Measurements from ENCODE around the gene C16orf90. TPM values are rescaled to one million over a fixed set of nuclear protein-coding genes. Genes with fewer than 3 reads are reported as not detected.
A peak's percentile ranks its signal among the peaks of the same experiment; 100 is the strongest.
"Not testable (repeated sequence)": the region's sequence is repeated elsewhere in the genome, so short reads cannot be mapped to it uniquely, and the experiment has no call there.

Gene C16orf90
- polyA plus RNA-seq, 1 experiment, result not detected

DNA sequence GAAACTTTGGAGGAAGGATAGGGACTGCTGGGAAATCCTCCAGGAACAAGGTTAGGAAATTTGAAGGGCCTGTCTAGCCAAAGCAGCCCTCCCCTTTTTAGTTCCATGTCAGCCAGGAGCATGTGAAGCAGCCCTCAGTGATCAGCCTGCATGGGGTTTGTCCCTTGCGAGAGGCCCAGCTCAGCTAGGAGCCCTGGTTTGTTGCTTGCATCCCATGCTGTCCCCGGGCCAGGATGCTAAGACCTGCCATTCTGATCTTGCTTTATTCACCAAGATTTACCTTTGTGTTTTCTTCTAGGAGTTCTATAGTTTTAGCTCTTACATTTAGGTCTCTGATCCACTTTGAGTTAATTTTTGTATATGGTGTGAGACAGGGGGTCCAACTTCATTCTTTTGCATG is 33.1 kb upstream of the C16orf90 start:
- Histone ChIP-seq H3K27ac (ENCODE audit: low read depth, low read length) (no peak overlapping the region), H3K4me3 (ENCODE audit: low read depth, low read length) (no peak overlapping the region), H3K27me3 (ENCODE audit: control insufficient read depth, insufficient read depth, low read length) (no peaks in the 10 kb centered on the region), H3K9me3 (ENCODE audit: control insufficient read depth, insufficient read depth, low read length) (no peaks in the 10 kb centered on the region)
- TF ChIP-seq, protein P1, sequence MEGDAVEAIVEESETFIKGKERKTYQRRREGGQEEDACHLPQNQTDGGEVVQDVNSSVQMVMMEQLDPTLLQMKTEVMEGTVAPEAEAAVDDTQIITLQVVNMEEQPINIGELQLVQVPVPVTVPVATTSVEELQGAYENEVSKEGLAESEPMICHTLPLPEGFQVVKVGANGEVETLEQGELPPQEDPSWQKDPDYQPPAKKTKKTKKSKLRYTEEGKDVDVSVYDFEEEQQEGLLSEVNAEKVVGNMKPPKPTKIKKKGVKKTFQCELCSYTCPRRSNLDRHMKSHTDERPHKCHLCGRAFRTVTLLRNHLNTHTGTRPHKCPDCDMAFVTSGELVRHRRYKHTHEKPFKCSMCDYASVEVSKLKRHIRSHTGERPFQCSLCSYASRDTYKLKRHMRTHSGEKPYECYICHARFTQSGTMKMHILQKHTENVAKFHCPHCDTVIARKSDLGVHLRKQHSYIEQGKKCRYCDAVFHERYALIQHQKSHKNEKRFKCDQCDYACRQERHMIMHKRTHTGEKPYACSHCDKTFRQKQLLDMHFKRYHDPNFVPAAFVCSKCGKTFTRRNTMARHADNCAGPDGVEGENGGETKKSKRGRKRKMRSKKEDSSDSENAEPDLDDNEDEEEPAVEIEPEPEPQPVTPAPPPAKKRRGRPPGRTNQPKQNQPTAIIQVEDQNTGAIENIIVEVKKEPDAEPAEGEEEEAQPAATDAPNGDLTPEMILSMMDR (IDR thresholded peaks at IDR 0.05; ENCODE audit: low read depth, low read length), result no peak
- ChIA-PET POLR2A (no interaction called here), CTCF (no interaction called here)
- no peak for DNase-seq (ENCODE audit: low read depth, low spot score)

DNA sequence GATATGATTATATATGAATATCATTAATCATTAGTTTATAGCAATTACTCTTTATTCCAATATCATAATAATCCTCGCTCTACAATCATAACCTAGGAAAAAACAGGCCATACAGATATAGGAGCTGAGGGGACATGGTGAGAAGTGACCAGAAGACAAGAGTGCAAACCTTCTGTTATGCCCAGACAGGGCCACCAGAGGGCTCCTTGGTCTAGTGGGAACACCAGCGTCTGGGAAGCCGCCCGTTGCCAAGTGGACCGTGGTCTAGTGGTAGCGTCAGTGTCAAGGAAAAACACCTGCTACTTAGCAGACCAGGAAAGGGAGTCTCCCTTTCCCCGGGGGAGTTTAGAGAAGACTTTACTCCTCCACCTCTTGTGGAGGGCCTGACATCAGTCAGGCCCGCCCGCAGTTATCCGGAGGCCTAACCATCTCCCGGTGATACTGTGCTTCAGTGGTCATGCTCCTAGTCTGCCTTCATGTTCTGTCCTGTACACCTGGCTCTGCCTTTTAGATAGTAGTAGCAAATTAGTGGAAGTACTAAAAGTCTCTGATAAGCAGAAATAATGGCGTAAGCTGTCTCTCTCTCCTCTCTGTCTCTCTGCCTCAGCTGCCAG is 32.0 kb upstream of the C16orf90 start:
- H3K4me3 ChIP-seq (ENCODE audit: low read depth, low read length); H3K27ac ChIP-seq (ENCODE audit: low read depth, low read length); H3K9me3 ChIP-seq (ENCODE audit: control insufficient read depth, insufficient read depth, low read length); H3K27me3 ChIP-seq (ENCODE audit: control insufficient read depth, insufficient read depth, low read length); POLR2A ChIA-PET; DNase-seq (ENCODE audit: low read depth, low spot score): not testable (repeated sequence)
- CTCF ChIA-PET, result interaction anchor here (1.0 kb wide), 1 partner anchor 26 kb away, joined by 3 read pairs; the partner anchor contains the start of gene CLUAP1
- TF ChIP-seq, protein P1 (IDR thresholded peaks at IDR 0.05; ENCODE audit: low read depth, low read length), result peak; percentile 64

DNA sequence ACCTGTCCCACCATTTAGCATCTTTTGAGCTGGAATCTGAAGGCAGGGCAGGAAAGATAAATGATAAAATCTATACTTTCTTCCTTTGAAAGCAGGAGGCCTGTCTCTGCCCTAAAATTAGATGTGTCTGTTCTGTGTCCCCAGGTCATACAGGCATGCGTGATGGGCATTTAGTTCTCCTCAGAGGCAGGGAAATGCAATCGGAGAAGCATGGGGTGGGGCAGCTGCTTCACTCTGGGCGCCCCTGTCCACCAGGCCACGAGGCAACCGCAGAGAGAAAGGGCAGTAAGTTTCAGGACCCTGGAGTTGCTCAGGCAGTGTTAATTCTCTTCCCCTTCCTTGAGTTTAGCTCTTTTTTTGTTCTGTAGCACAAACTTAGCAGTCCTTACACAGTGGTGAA is 30.7 kb upstream of the C16orf90 start:
- DNase-seq (ENCODE audit: low read depth, low spot score), result no peak
- TF ChIP-seq, protein P1 (IDR thresholded peaks at IDR 0.05; ENCODE audit: low read depth, low read length), result no peak
- Histone ChIP-seq H3K27me3 (ENCODE audit: control insufficient read depth, insufficient read depth, low read length) (no peaks in the 10 kb centered on the region), H3K4me3 (ENCODE audit: low read depth, low read length) (no peak overlapping the region), H3K9me3 (ENCODE audit: control insufficient read depth, insufficient read depth, low read length) (no peaks in the 10 kb centered on the region), H3K27ac (ENCODE audit: low read depth, low read length) (no peak overlapping the region)
- CTCF ChIA-PET, result interaction anchor here (0.5 kb wide), 1 partner anchor 442 kb away, joined by 3 read pairs; no protein-coding TSS in a partner anchor
- POLR2A ChIA-PET, result interaction anchor here (0.7 kb wide), 1 partner anchor 67 kb away, joined by 4 read pairs; no protein-coding TSS in a partner anchor

DNA sequence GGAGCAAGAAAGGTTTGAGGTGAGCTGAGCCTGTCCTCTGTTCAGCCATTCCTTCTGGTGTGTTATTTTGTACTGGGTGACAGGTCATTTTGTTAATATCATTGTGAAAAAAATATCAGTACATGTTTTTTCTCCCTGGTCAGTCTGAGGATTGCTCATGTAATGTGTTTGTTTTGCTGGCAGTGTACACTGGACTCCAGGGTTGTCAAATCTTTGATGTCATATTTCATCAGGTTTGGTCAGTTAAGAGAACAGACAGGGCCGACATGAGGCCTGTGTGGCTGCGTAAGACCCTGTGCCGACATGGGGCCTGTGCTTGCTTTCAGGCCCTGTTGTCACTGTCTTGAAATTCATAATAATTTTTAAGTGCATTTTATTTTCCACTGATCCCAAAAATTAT is 28.0 kb upstream of the C16orf90 start:
- H3K9me3 ChIP-seq (ENCODE audit: control insufficient read depth, insufficient read depth, low read length), result no peaks in the 10 kb centered on the region
- H3K27ac ChIP-seq (ENCODE audit: low read depth, low read length), result no peak overlapping the region
- CTCF ChIA-PET, result no interaction called here
- H3K27me3 ChIP-seq (ENCODE audit: control insufficient read depth, insufficient read depth, low read length), result no peaks in the 10 kb centered on the region
- TF ChIP-seq, protein P1 (IDR thresholded peaks at IDR 0.05; ENCODE audit: low read depth, low read length), result no peak
- DNase-seq (ENCODE audit: low read depth, low spot score), result no peak
- no peak overlapping the region for H3K4me3 ChIP-seq (ENCODE audit: low read depth, low read length)
- POLR2A ChIA-PET, result no interaction called here

DNA sequence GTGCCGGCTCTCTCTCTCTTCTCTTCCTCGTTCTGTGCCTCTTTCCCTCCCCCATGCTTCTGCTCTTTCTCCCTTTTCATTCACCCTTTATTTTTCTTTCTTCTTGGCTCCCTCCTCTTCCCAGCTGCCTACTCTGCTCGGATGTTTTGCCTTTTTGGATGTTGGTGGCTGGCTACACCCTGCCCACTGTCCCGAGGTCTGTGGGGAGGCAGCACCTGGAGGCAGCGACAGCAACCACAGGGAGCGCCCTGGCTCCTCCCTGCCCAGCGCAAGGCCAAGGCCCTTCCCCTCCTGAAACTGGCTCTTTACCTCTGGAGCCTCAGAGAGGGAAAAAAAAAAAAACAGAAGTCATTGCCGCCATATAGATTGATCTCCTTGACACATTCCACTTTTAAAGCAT is 25.6 kb upstream of the C16orf90 start:
- no peak for DNase-seq (ENCODE audit: low read depth, low spot score)
- Histone ChIP-seq H3K27me3 (ENCODE audit: control insufficient read depth, insufficient read depth, low read length) (no peaks in the 10 kb centered on the region), H3K4me3 (ENCODE audit: low read depth, low read length) (no peak overlapping the region), H3K9me3 (ENCODE audit: control insufficient read depth, insufficient read depth, low read length) (no peaks in the 10 kb centered on the region), H3K27ac (ENCODE audit: low read depth, low read length) (peak overlapping the region; percentile 76)
- ChIA-PET POLR2A (no interaction called here), CTCF (no interaction called here)
- TF ChIP-seq, protein P1 (IDR thresholded peaks at IDR 0.05; ENCODE audit: low read depth, low read length), result no peak

Measured in AG04450 (cell line).